ENCODE measurements around the gene GSDME. TPM values are rescaled to one million over a fixed set of nuclear protein-coding genes. Genes with fewer than 3 reads are reported as not detected.

Gene GSDME
- total RNA-seq, 1 donor from 2014 or later, result 9.3 TPM

- no peak overlapping the region for H3K4me3 Mint-ChIP-seq
- H3K4me1 Mint-ChIP-seq, result peaks cover 13% of the 10 kb centered on the region
- H3K27me3 Mint-ChIP-seq (ENCODE audit: low read depth), result no peaks in the 10 kb centered on the region
- H3K36me3 Mint-ChIP-seq, result no peaks in the 10 kb centered on the region
- no peak for TF ChIP-seq CTCF (IDR thresholded peaks at IDR 0.05; ENCODE audit: unreplicated experiment)
- H3K9me3 Mint-ChIP-seq, result peaks cover 4% of the 10 kb centered on the region
- H3K27ac Mint-ChIP-seq, result no peak overlapping the region
- no peak for DNase-seq (ENCODE audit: low spot score in 2 of 2, unreplicated experiment in 2 of 2)
Observed at GRCh38 chr7:24745355-24745754, 11.9 kb downstream of the GSDME start.

DNA sequence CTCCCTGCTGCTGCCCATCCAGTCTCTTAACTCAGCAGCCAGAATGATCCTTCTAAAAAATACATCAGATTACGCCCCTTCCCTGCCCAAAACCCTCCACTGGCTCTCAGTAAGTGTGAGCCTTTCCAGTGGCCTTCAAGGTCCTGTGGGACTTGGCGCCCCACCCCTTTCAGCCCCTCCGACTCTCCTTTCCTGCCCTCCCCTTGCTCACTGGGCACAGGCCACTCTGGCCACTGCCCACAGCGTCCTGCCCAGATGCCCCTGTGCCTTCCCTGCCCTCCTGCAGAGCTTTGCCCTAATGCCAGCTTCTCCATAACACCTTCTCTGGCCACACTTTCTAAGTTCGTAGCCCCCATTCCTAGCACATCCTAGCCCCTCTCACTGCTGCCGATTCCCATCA, 13.8 kb downstream of the GSDME start:
- DNase-seq (ENCODE audit: low spot score in 2 of 2, unreplicated experiment in 2 of 2), result no peak
- Mint-ChIP-seq H3K27ac (no peak overlapping the region), H3K4me3 (no peak overlapping the region), H3K9me3 (peaks cover 11% of the 10 kb centered on the region), H3K27me3 (ENCODE audit: low read depth) (no peaks in the 10 kb centered on the region), H3K36me3 (peaks cover 7% of the 10 kb centered on the region), H3K4me1 (peaks cover 13% of the 10 kb centered on the region)
- TF ChIP-seq CTCF (IDR thresholded peaks at IDR 0.05; ENCODE audit: unreplicated experiment), result no peak

DNA sequence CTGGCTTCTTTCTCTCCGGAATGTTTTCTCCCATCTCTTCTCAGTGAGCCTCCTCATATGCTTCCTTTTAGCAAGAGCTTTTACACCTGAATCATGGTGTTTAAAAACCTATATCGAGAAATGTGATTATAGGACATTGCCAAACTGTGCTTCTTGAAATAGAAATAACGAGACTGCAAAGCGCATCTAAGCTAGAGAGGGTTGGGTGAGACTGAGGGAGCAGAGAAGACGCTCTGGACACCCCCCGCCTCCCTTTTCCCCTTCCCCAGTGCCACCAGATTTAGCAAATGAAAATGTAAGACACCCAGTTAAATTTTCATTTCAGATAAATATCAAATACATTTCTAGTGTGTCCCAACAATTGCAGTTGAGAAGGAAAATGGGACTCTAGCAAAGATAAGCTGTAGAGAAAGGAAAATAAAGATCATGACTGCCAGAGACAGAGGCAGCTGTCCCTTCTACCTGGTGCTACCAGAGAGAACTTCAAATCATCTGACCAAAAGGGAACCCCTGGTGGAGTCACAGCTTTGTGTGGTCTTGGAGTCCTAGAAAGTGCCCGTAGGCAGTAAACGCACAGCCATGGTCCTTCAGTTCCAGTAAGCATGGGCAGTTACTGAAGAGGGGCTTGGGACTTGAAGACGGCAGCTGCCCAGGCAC, 14.6 kb downstream of the GSDME start:
- peak overlapping the region; percentile 87 for H3K27ac Mint-ChIP-seq
- H3K36me3 Mint-ChIP-seq, result peaks cover 13% of the 10 kb centered on the region
- H3K4me1 Mint-ChIP-seq, result peaks cover 13% of the 10 kb centered on the region
- H3K4me3 Mint-ChIP-seq, result no peak overlapping the region
- H3K27me3 Mint-ChIP-seq (ENCODE audit: low read depth), result no peaks in the 10 kb centered on the region
- DNase-seq (ENCODE audit: low spot score in 2 of 2, unreplicated experiment in 2 of 2), result no peak
- peaks cover 19% of the 10 kb centered on the region for H3K9me3 Mint-ChIP-seq
- no peak for TF ChIP-seq CTCF (IDR thresholded peaks at IDR 0.05; ENCODE audit: unreplicated experiment)

GRCh38 chr7:24741679-24742505, 15.4 kb downstream of the GSDME start:
- peaks cover 26% of the 10 kb centered on the region for H3K9me3 Mint-ChIP-seq
- H3K27ac Mint-ChIP-seq, result peak overlapping the region; percentile 87
- DNase-seq (ENCODE audit: low spot score in 2 of 2, unreplicated experiment in 2 of 2), result no peak
- peaks cover 13% of the 10 kb centered on the region for H3K36me3 Mint-ChIP-seq
- no peak for TF ChIP-seq CTCF (IDR thresholded peaks at IDR 0.05; ENCODE audit: unreplicated experiment)
- H3K27me3 Mint-ChIP-seq (ENCODE audit: low read depth), result no peaks in the 10 kb centered on the region
- no peak overlapping the region for H3K4me3 Mint-ChIP-seq
- H3K4me1 Mint-ChIP-seq, result peaks cover 13% of the 10 kb centered on the region

GRCh38 chr7:24740871-24741270, 16.4 kb downstream of the GSDME start:
- Mint-ChIP-seq H3K27ac (no peak overlapping the region), H3K27me3 (ENCODE audit: low read depth) (no peaks in the 10 kb centered on the region), H3K9me3 (peaks cover 35% of the 10 kb centered on the region), H3K4me1 (peaks cover 13% of the 10 kb centered on the region), H3K4me3 (no peak overlapping the region), H3K36me3 (peaks cover 15% of the 10 kb centered on the region)
- TF ChIP-seq CTCF (IDR thresholded peaks at IDR 0.05; ENCODE audit: unreplicated experiment), result no peak
- DNase-seq (ENCODE audit: low spot score in 2 of 2, unreplicated experiment in 2 of 2), result no peak
